Lower leg skin (tissue), 3 donors: Measurements from ENCODE around the gene GTF2IRD2.
"Not testable (repeated sequence)": the region's sequence is repeated elsewhere in the genome, so short reads cannot be mapped to it uniquely, and the experiment has no call there.

ENCODE experiments used
- POLR2A ChIP-seq, 2 donors: fragments of 450-650 bp; IDR thresholded peaks; one replicate each; pipeline ENCODE4 v1.6.1; 2016 to 2017; ENCODE audit warnings: antibody characterized with exemption in 2 of 2, mild to moderate bottlenecking in 1 of 2, moderate library complexity in 1 of 2
- TF ChIP-seq, protein P1 (sequence below), 3 donors: fragments of 450-650 bp; IDR thresholded peaks; one replicate each; pipeline ENCODE4 v1.5.1; 2016; ENCODE audit warnings: antibody characterized with exemption in 3 of 3, mild to moderate bottlenecking in 3 of 3, moderate library complexity in 2 of 3

DNA sequence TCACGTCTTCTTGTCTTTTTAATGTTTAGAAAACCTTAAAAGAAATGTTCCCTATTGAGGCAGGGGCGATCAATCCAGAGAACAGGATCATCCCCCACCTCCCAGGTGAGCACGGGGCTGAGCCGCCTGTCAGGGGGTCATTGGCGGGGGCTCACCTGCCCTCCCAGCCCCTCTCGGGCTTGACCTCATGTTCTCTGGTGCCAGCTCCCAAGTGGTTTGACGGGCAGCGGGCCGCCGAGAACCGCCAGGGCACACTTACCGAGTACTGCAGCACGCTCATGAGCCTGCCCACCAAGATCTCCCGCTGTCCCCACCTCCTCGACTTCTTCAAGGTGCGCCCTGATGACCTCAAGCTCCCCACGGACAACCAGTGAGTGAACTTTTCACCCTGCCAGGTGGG is 72.4 kb downstream of the GTF2IRD2 start:
- TF ChIP-seq, protein P1, sequence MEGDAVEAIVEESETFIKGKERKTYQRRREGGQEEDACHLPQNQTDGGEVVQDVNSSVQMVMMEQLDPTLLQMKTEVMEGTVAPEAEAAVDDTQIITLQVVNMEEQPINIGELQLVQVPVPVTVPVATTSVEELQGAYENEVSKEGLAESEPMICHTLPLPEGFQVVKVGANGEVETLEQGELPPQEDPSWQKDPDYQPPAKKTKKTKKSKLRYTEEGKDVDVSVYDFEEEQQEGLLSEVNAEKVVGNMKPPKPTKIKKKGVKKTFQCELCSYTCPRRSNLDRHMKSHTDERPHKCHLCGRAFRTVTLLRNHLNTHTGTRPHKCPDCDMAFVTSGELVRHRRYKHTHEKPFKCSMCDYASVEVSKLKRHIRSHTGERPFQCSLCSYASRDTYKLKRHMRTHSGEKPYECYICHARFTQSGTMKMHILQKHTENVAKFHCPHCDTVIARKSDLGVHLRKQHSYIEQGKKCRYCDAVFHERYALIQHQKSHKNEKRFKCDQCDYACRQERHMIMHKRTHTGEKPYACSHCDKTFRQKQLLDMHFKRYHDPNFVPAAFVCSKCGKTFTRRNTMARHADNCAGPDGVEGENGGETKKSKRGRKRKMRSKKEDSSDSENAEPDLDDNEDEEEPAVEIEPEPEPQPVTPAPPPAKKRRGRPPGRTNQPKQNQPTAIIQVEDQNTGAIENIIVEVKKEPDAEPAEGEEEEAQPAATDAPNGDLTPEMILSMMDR (IDR thresholded peaks at IDR 0.05) = not testable (repeated sequence)
- TF ChIP-seq POLR2A (IDR thresholded peaks at IDR 0.05) = not testable (repeated sequence)
